GM19043 (cell line): Measurements from ENCODE around the gene CDC25B.
"Not testable (repeated sequence)": the region's sequence is repeated elsewhere in the genome, so short reads cannot be mapped to it uniquely, and the experiment has no call there.

ENCODE experiments used
- ATAC-seq: cut with Tn5 transposase; IDR thresholded peaks from one replicate; pipeline ENCODE4 v1.9.1; 2021; ENCODE audit warnings: low read depth; ENCODE audit not compliant: unreplicated experiment

CDC25B gene

GRCh38 chr20:3821996-3822395 lies 25.9 kb downstream of the CDC25B start:
- ATAC-seq = no peak

GRCh38 chr20:3823881-3824280 lies 27.8 kb downstream of the CDC25B start:
- ATAC-seq = no peak

GRCh38 chr20:3825526-3825925 lies 29.4 kb downstream of the CDC25B start:
- ATAC-seq = no peak

- ATAC-seq = no peak
These were observed 30.3 kb downstream of the CDC25B start for GRCh38 chr20:3826420-3826819.

- no peak for ATAC-seq
These were observed 32.7 kb downstream of the CDC25B start for GRCh38 chr20:3828798-3829197.

- ATAC-seq = not testable (repeated sequence)
These were observed 33.8 kb downstream of the CDC25B start for GRCh38 chr20:3829891-3830290.

GRCh38 chr20:3836132-3836531 lies 40.0 kb downstream of the CDC25B start:
- no peak for ATAC-seq

- ATAC-seq = no peak
These were observed 43.2 kb downstream of the CDC25B start for GRCh38 chr20:3839328-3839727.

GRCh38 chr20:3840201-3840600 lies 44.1 kb downstream of the CDC25B start:
- not testable (repeated sequence) for ATAC-seq

GRCh38 chr20:3842348-3842930 lies 46.3 kb downstream of the CDC25B start:
- no peak for ATAC-seq

GRCh38 chr20:3843490-3843889 lies 47.4 kb downstream of the CDC25B start:
- ATAC-seq = no peak

- ATAC-seq = not testable (repeated sequence)
These were observed 48.0 kb downstream of the CDC25B start for GRCh38 chr20:3843990-3844619.

GRCh38 chr20:3846378-3846739 lies 50.2 kb downstream of the CDC25B start:
- no peak for ATAC-seq

GRCh38 chr20:3846740-3847428 lies 50.8 kb downstream of the CDC25B start, which contains the start of gene MAVS:
Gene MAVS, plus strand, starts transcription at chr20:3846834. Its CDS starts 7,791 bp downstream, at chr20:3854625.
- peak; percentile 97 for ATAC-seq

- no peak for ATAC-seq
These were observed 51.4 kb downstream of the CDC25B start for GRCh38 chr20:3847429-3847940.

GRCh38 chr20:3848565-3848964 lies 52.5 kb downstream of the CDC25B start:
- ATAC-seq = no peak

- ATAC-seq = no peak
These were observed 58.4 kb downstream of the CDC25B start for GRCh38 chr20:3854462-3854871.
